HepG2 (cell line): Measurements from ENCODE around the gene ADAM15. TPM values are rescaled to one million over a fixed set of nuclear protein-coding genes. Genes with fewer than 3 reads are reported as not detected.

Experiments
- CENPT ChIP-seq: sonication (generic); formaldehyde crosslinking; IDR thresholded peaks from 2 replicates; pipeline ENCODE4 v1.8.0; 2022; ENCODE audit warnings: low read depth, mild to moderate bottlenecking, moderate library complexity, missing genetic modification reagents
- CENPX ChIP-seq: sonication (generic); formaldehyde crosslinking; IDR thresholded peaks from 2 replicates; pipeline ENCODE4 v1.9.0; 2021; ENCODE audit warnings: mild to moderate bottlenecking, missing genetic modification reagents, moderate library complexity
- FOXK1 ChIP-seq: sonication (generic); formaldehyde crosslinking; IDR thresholded peaks from 2 replicates; pipeline ENCODE4 v1.4.0; 2020; ENCODE audit warnings: low read depth, missing genetic modification reagents, borderline replicate concordance
- HOXA7 ChIP-seq: sonication (generic); formaldehyde crosslinking; IDR thresholded peaks from 2 replicates; pipeline ENCODE4 v1.8.1; 2022; ENCODE audit warnings: mild to moderate bottlenecking, missing genetic modification reagents, moderate library complexity
- HOXA9 ChIP-seq: sonication (generic); formaldehyde crosslinking; IDR thresholded peaks from 2 replicates; pipeline ENCODE4 v1.8.1; 2022; ENCODE audit warnings: missing genetic modification reagents, mild to moderate bottlenecking, moderate library complexity, borderline replicate concordance
- JDP2 ChIP-seq: sonication (generic); formaldehyde crosslinking; IDR thresholded peaks from 2 replicates; pipeline ENCODE4 v1.8.1; 2022; ENCODE audit warnings: missing genetic modification reagents, borderline replicate concordance
- LRRFIP1 ChIP-seq: sonication (generic); formaldehyde crosslinking; conservative IDR thresholded peaks from 2 replicates; pipeline ENCODE4 v1.4.0; 2020; ENCODE audit warnings: missing genetic modification reagents
- MIER2 ChIP-seq: IDR thresholded peaks from 2 replicates; pipeline ENCODE4 v1.6.1; 2016; ENCODE audit warnings: missing biosample characterization, missing genetic modification reagents
- MZF1 ChIP-seq: sonication (generic); formaldehyde crosslinking; IDR thresholded peaks from 2 replicates; pipeline ENCODE4 v1.8.1; 2023; ENCODE audit warnings: mild to moderate bottlenecking, missing genetic modification reagents, borderline replicate concordance
- PAF1 ChIP-seq: IDR thresholded peaks from 2 replicates; pipeline ENCODE4 v1.6.1; 2016; ENCODE audit warnings: missing genetic modification reagents, missing compliant biosample characterization
- PLRG1 ChIP-seq: fragments of 450-650 bp; conservative IDR thresholded peaks from 2 replicates; pipeline ENCODE4 v1.6.1; 2016
- SALL2 ChIP-seq: sonication (generic); formaldehyde crosslinking; IDR thresholded peaks from 2 replicates; pipeline ENCODE4 v1.8.1; 2023; ENCODE audit warnings: mild to moderate bottlenecking, missing genetic modification reagents, inconsistent platforms
- SP2 ChIP-seq: sonication (generic); formaldehyde crosslinking; IDR thresholded peaks from 2 replicates; pipeline ENCODE4 v1.5.1; 2020; ENCODE audit warnings: mild to moderate bottlenecking, missing genetic modification reagents
- U2AF2 ChIP-seq: fragments of 200-400 bp; formaldehyde crosslinking; IDR thresholded peaks from 2 replicates; pipeline ENCODE4 v1.6.1; 2017; ENCODE audit warnings: low read depth, mild to moderate bottlenecking, low read length
- ZC3H13 ChIP-seq: sonication (generic); formaldehyde crosslinking; IDR thresholded peaks from 2 replicates; pipeline ENCODE4 v1.8.1; 2023; ENCODE audit warnings: mild to moderate bottlenecking, missing genetic modification reagents, moderate library complexity
- ZNF143 ChIP-seq: sonication (generic); formaldehyde crosslinking; IDR thresholded peaks from 2 replicates; pipeline ENCODE4 v1.4.0; 2020; ENCODE audit warnings: missing genetic modification reagents
- ZNF484 ChIP-seq: sonication (generic); formaldehyde crosslinking; IDR thresholded peaks from 2 replicates; pipeline ENCODE4 v1.5.1; 2020; ENCODE audit warnings: mild to moderate bottlenecking, low read depth, missing genetic modification reagents, borderline replicate concordance
- ZNF614 ChIP-seq: IDR thresholded peaks from 2 replicates; pipeline ENCODE4 v1.6.1; 2018; ENCODE audit warnings: missing biosample characterization, missing genetic modification reagents, inconsistent platforms, borderline replicate concordance
- ZNF713 ChIP-seq: sonication (generic); formaldehyde crosslinking; IDR thresholded peaks from 2 replicates; pipeline ENCODE4 v1.4.0; 2020; ENCODE audit warnings: mild to moderate bottlenecking, missing genetic modification reagents
- ZNF790 ChIP-seq: sonication (generic); formaldehyde crosslinking; IDR thresholded peaks from 2 replicates; pipeline ENCODE4 v1.8.0; 2022; ENCODE audit warnings: missing genetic modification reagents, mild to moderate bottlenecking, borderline replicate concordance
- ZNF878 ChIP-seq: sonication (generic); formaldehyde crosslinking; IDR thresholded peaks from 2 replicates; pipeline ENCODE4 v1.8.1; 2023; ENCODE audit warnings: mild to moderate bottlenecking, missing genetic modification reagents, moderate library complexity
- polyA plus RNA-seq, 8 experiments: library from polyadenylated mRNA; depleted of rRNA in 3 of 8; stranded (reverse) in 7 of 8; unstranded in 1 of 8; fragments of >200 nt; fragmentation: Illumina TruSeq in 4 of 8; extraction: Trizol in 4 of 8; gene quantifications; 2 replicates each; pipeline versions ENCODE4 v1.2.1 to v1.2.3, GENCODE V29; 2011 to 2016; ENCODE audit warnings: low read depth in 4 of 8, missing spikeins in 1 of 8, mixed read lengths in 1 of 8; ENCODE audit not compliant: insufficient read depth in 1 of 8
- total RNA-seq, 5 experiments: library from RNA; depleted of rRNA; stranded (reverse); fragments of >200 nt; fragmentation: Illumina TruSeq; extraction: Trizol; gene quantifications; 2 replicates each; pipeline ENCODE4 v1.2.3, GENCODE V29; 2016; ENCODE audit warnings: low read depth in 1 of 5
- TF ChIP-seq, protein P1 (sequence below): IDR thresholded peaks from 2 replicates; pipeline ENCODE4 v1.6.1; 2016; ENCODE audit warnings: low read depth, control low read depth
- TF ChIP-seq, protein P2 (sequence below): sonication (generic); formaldehyde crosslinking; IDR thresholded peaks from 2 replicates; pipeline ENCODE4 v1.8.0; 2022; ENCODE audit warnings: mild to moderate bottlenecking, missing genetic modification reagents, moderate library complexity

Gene ADAM15
- total and polyA plus RNA-seq, 2 of the 13 experiments (the other 11 are each of a cell fraction or from before 2014, with no cell fraction given) = 17.9 to 25.6 TPM

GRCh38 chr1:155091071-155092051 is 40.2 kb downstream of the ADAM15 start (continued):
- no peak for TF ChIP-seq LRRFIP1 (CRISPR knock-in tag)
- TF ChIP-seq ZNF878 (CRISPR knock-in tag) = no peak
- TF ChIP-seq ZNF143 (CRISPR knock-in tag) = no peak
- no peak for TF ChIP-seq HOXA9 (CRISPR knock-in tag)
- TF ChIP-seq ZNF790 = no peak
- peak; percentile 51; the same call in 1 of the 2 replicates for TF ChIP-seq ZNF614 (CRISPR knock-in tag)
- TF ChIP-seq MIER2 = no peak
- TF ChIP-seq JDP2 (CRISPR knock-in tag) = no peak; the same call in 1 of the 2 replicates
- TF ChIP-seq ZNF484 = no peak
- TF ChIP-seq, protein P1, sequence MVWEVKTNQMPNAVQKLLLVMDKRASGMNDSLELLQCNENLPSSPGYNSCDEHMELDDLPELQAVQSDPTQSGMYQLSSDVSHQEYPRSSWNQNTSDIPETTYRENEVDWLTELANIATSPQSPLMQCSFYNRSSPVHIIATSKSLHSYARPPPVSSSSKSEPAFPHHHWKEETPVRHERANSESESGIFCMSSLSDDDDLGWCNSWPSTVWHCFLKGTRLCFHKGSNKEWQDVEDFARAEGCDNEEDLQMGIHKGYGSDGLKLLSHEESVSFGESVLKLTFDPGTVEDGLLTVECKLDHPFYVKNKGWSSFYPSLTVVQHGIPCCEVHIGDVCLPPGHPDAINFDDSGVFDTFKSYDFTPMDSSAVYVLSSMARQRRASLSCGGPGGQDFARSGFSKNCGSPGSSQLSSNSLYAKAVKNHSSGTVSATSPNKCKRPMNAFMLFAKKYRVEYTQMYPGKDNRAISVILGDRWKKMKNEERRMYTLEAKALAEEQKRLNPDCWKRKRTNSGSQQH (CRISPR knock-in tag) = no peak
- TF ChIP-seq FOXK1 (CRISPR knock-in tag) = peak; percentile 89
- no peak for TF ChIP-seq ZC3H13 (CRISPR knock-in tag)
- no peak for TF ChIP-seq SP2 (CRISPR knock-in tag)
- TF ChIP-seq PLRG1 = no peak
- no peak for TF ChIP-seq CENPX (CRISPR knock-in tag)
- TF ChIP-seq PAF1 (CRISPR knock-in tag) = no peak
- no peak for TF ChIP-seq MZF1
- no peak for TF ChIP-seq CENPT
- TF ChIP-seq, protein P2, sequence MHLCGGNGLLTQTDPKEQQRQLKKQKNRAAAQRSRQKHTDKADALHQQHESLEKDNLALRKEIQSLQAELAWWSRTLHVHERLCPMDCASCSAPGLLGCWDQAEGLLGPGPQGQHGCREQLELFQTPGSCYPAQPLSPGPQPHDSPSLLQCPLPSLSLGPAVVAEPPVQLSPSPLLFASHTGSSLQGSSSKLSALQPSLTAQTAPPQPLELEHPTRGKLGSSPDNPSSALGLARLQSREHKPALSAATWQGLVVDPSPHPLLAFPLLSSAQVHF (CRISPR knock-in tag) = no peak
- TF ChIP-seq HOXA7 = no peak
- TF ChIP-seq U2AF2 = no peak
- no peak for TF ChIP-seq SALL2 (CRISPR knock-in tag)
- TF ChIP-seq ZNF713 (CRISPR knock-in tag) = 0 out of 2 replicates have a peak, but pooled peaks have one; percentile 28
